IPS DF 6.9 (cell line): ENCODE results near the gene ATMIN.

Experiments used
- DNase-seq: peaks from one replicate; pipeline ENCODE4 v3.0.0-alpha.2; 2013; ENCODE audit warnings: low read depth, low spot score
- H3K27ac ChIP-seq: one replicate; pipeline ENCODE4 v1.5.1; 2013; ENCODE audit warnings: low read length, control low read depth
- H3K27me3 ChIP-seq: 2 replicates; pipeline ENCODE4 v1.6.1; 2013; ENCODE audit warnings: mild to moderate bottlenecking, low read length; ENCODE audit not compliant: control insufficient read depth, insufficient read depth
- H3K36me3 ChIP-seq: 2 replicates; pipeline ENCODE4 v1.6.1; 2013; ENCODE audit warnings: low read length; ENCODE audit not compliant: control insufficient read depth, insufficient read depth
- H3K4me1 ChIP-seq: 2 replicates; pipeline ENCODE4 v1.6.1; 2013; ENCODE audit warnings: low read length; ENCODE audit not compliant: control insufficient read depth, insufficient read depth
- H3K4me3 ChIP-seq: 2 replicates; pipeline ENCODE4 v1.5.1; 2013; ENCODE audit warnings: mild to moderate bottlenecking, low read length
- H3K9me3 ChIP-seq: 2 replicates; pipeline ENCODE4 v1.6.1; 2013; ENCODE audit warnings: low read length, inconsistent platforms; ENCODE audit not compliant: control insufficient read depth, insufficient read depth
- WGBS: extraction: QIAGEN DNeasy Blood & Tissue Kit; methylation state at CpG from one replicate; pipeline ENCODE4 v1.1.7; 2013; ENCODE audit warnings: mixed read lengths, missing lambda C conversion rate; ENCODE audit not compliant: insufficient read length, insufficient coverage; 5-methylcytosine and 5-hydroxymethylcytosine counted together

ATMIN gene, protein sequence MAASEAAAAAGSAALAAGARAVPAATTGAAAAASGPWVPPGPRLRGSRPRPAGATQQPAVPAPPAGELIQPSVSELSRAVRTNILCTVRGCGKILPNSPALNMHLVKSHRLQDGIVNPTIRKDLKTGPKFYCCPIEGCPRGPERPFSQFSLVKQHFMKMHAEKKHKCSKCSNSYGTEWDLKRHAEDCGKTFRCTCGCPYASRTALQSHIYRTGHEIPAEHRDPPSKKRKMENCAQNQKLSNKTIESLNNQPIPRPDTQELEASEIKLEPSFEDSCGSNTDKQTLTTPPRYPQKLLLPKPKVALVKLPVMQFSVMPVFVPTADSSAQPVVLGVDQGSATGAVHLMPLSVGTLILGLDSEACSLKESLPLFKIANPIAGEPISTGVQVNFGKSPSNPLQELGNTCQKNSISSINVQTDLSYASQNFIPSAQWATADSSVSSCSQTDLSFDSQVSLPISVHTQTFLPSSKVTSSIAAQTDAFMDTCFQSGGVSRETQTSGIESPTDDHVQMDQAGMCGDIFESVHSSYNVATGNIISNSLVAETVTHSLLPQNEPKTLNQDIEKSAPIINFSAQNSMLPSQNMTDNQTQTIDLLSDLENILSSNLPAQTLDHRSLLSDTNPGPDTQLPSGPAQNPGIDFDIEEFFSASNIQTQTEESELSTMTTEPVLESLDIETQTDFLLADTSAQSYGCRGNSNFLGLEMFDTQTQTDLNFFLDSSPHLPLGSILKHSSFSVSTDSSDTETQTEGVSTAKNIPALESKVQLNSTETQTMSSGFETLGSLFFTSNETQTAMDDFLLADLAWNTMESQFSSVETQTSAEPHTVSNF

DNA sequence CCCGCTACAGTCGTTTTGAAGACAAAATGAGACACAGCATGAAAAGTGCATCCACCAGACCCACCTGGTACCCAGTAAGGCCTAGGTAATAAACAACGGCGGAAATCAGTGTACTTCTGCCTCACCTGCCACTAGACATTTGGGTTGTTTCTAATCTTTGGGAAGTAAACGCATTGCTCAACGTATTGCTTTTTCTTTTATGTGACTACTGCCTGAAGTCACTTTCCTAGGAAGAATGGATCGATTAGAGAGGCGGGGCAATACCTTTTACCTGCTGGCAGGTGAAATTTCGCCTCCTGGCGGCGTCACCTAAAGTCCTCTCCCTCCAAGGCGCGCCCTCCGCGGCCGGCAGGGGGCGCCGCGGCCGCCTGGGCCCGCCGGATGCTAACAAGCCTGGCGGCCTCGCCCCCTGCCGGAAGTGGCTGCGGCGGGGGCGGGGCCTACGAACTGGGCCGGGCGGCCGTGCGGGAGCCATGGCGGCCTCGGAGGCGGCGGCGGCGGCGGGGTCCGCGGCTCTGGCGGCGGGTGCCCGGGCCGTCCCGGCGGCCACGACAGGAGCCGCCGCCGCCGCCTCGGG, at the start of gene ATMIN:
Gene ATMIN (plus strand): TSS at position 445 of the 577 bp plus-strand sequence. CDS start 29 bp downstream, at position 474.
- Histone ChIP-seq H3K27me3 (no peaks in the 10 kb centered on the region), H3K4me1 (peaks cover 1% of the 10 kb centered on the region; the same call in 1 of the 2 replicates), H3K4me3 (peak within 1 kb of the TSS; percentile 88), H3K27ac (no peak within 1 kb of the TSS), H3K36me3 (0 out of 2 replicates have a peak, but pooled peaks cover 2% of the 10 kb centered on the region), H3K9me3 (peaks cover 2% of the 10 kb centered on the region; the same call in 1 of the 2 replicates)
- no CpG with 5 or more reads among the region's 54 CpGs for WGBS
- peak; percentile 70 for DNase-seq

DNA sequence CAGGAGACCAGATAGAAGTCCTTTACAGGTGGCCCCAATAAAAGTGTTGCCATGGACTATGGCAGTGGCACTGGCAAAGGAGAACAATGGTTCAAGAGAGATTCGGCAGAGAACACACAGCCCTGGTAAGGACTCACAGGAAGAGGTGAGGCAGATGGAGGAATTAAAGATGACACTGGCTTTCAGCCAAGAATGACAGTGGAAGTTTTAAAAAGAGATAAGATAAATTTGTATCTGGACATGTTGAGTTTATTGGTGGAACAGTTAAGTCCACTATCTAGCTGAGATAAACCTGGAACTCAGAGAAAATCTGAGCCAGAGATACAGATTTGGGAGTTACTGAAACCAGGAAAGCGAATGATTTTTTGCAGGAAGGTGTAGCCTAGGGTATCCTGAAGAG, 49.1 kb upstream of the ATMIN start:
- Histone ChIP-seq H3K27me3 (no peaks in the 10 kb centered on the region), H3K4me3 (no peak overlapping the region), H3K36me3 (no peaks in the 10 kb centered on the region), H3K9me3 (no peaks in the 10 kb centered on the region), H3K27ac (no peak overlapping the region), H3K4me1 (no peaks in the 10 kb centered on the region)
- no CpG with 5 or more reads among the region's 2 CpGs for WGBS
- DNase-seq: no peak

- Histone ChIP-seq H3K4me1 (no peaks in the 10 kb centered on the region), H3K27me3 (no peaks in the 10 kb centered on the region), H3K9me3 (no peaks in the 10 kb centered on the region), H3K4me3 (no peak overlapping the region), H3K36me3 (no peaks in the 10 kb centered on the region), H3K27ac (no peak overlapping the region)
- DNase-seq: no peak
- no CpG with 5 or more reads among the region's 7 CpGs for WGBS
Measured at GRCh38 chr16:80988756-80989155, 46.9 kb upstream of the ATMIN start.

- H3K27ac ChIP-seq: no peak overlapping the region
- no peaks in the 10 kb centered on the region for H3K9me3 ChIP-seq
- H3K36me3 ChIP-seq: no peaks in the 10 kb centered on the region
- WGBS: no CpG with 5 or more reads among the region's 2 CpGs
- H3K27me3 ChIP-seq: no peaks in the 10 kb centered on the region
- H3K4me1 ChIP-seq: no peaks in the 10 kb centered on the region
- no peak for DNase-seq
- no peak overlapping the region for H3K4me3 ChIP-seq
Measured at GRCh38 chr16:80989801-80990200, 45.8 kb upstream of the ATMIN start.

DNA sequence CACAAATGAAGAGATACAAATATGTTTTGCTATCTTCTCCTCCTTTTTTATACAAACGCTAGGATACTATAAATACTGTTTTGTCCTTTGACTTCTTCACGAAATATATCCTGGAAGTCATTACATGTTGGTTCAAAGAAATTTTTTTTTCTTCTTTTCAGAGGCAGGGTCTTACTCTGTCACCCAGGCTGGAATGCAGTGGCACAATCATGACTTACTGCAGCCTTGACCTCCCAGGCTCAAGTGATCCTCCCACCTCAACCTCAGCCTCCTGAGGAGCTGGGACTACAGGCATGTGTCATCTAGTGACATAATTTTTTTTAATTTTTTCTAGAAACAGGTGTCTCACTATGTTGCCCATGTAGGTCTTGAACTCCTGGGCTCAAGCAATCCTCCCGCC, 45.1 kb upstream of the ATMIN start:
- H3K27ac ChIP-seq: no peak overlapping the region
- DNase-seq: no peak
- H3K9me3 ChIP-seq: no peaks in the 10 kb centered on the region
- no peaks in the 10 kb centered on the region for H3K36me3 ChIP-seq
- H3K4me3 ChIP-seq: no peak overlapping the region
- no peaks in the 10 kb centered on the region for H3K27me3 ChIP-seq
- no CpG with 5 or more reads among the region's 3 CpGs for WGBS
- no peaks in the 10 kb centered on the region for H3K4me1 ChIP-seq

DNA sequence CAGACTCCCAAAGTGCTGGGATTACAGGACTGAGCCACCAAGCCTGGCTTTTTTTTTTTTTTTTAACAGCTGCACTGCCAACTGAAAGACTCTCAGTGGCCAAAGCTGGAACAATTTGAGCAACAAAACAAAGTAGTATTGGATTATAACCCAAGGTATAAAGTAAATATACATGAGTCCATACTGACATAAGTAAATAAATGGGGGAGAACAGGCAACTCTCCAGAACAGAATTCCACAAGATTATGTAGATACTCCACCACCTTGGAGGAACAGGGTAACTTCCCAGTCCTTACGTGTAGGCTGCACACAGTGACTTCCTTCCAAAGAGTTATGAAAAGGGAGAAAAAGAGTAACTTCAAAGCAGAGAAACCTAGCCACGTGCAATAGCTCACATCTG, 44.7 kb upstream of the ATMIN start:
- no CpG with 5 or more reads among the region's 2 CpGs for WGBS
- Histone ChIP-seq H3K9me3 (no peaks in the 10 kb centered on the region), H3K36me3 (no peaks in the 10 kb centered on the region), H3K27ac (no peak overlapping the region), H3K4me1 (no peaks in the 10 kb centered on the region), H3K4me3 (no peak overlapping the region), H3K27me3 (no peaks in the 10 kb centered on the region)
- DNase-seq: no peak

DNA sequence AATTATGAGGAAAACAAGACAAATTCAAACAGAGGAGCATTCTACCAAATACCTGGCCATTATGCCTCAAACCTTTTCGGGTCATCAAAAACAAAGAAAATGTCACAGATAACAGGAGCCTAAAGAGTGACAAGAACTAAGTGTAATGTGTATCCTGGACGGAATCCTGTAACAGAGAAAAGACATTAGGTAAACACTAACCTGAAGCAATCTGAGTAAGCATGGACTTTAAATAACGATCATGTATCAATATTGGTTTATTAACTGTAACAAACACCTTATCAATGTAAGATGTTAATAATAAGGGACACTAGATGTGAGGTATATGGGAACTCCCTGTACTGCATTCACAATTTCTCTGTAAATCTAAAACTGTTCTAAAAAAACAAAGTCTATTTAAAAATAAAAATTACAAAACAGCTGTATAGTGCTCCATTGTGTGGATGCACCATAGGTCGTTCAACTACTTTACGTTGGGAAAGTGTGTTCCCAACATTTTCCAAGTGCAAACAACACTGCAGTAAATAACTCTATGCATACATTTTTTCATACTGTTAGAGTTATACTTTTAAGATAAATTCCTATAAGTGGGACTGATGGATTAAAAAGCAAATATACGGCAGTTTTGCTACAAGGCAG, 43.7 kb upstream of the ATMIN start:
- no peaks in the 10 kb centered on the region for H3K9me3 ChIP-seq
- no peaks in the 10 kb centered on the region for H3K36me3 ChIP-seq
- no peaks in the 10 kb centered on the region for H3K27me3 ChIP-seq
- H3K4me3 ChIP-seq: no peak overlapping the region
- WGBS: no CpG with 5 or more reads among the region's 6 CpGs
- H3K27ac ChIP-seq: no peak overlapping the region
- H3K4me1 ChIP-seq: no peaks in the 10 kb centered on the region
- no peak for DNase-seq

- H3K4me3 ChIP-seq: no peak overlapping the region
- H3K27ac ChIP-seq: no peak overlapping the region
- no peaks in the 10 kb centered on the region for H3K4me1 ChIP-seq
- no CpG with 5 or more reads among the region's 3 CpGs for WGBS
- no peaks in the 10 kb centered on the region for H3K9me3 ChIP-seq
- H3K27me3 ChIP-seq: no peaks in the 10 kb centered on the region
- no peaks in the 10 kb centered on the region for H3K36me3 ChIP-seq
- no peak for DNase-seq
Measured at GRCh38 chr16:80992676-80993293, 42.9 kb upstream of the ATMIN start.

GRCh38 chr16:80993307-80993706, 42.3 kb upstream of the ATMIN start:
- no peak overlapping the region for H3K4me3 ChIP-seq

DNA sequence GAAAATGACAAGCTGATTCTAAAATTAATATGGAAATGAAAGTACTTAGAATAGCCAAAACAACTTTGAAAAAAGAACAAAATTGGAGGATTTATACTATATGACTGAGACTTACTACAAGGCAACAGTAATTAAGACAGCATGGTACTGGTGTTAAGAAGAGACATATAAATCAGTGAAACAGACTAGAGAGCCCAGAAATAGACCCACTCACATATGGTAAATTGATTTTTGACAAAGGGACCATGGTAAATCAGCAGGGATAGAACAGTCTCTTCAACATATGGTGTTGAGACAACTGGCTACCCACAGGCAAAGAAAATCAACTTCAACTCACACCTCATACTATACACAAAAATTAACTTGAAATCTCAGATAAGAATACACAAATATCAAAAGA, 41.8 kb upstream of the ATMIN start:
- no peak overlapping the region for H3K4me3 ChIP-seq

More at GRCh38 chr16:80993307-80993706, 42.3 kb upstream of the ATMIN start:
- no peak for DNase-seq
- Histone ChIP-seq H3K9me3 (no peaks in the 10 kb centered on the region), H3K36me3 (no peaks in the 10 kb centered on the region), H3K27ac (no peak overlapping the region), H3K27me3 (no peaks in the 10 kb centered on the region), H3K4me1 (no peaks in the 10 kb centered on the region)
- WGBS: no CpG with 5 or more reads among the region's 6 CpGs

More for the DNA sequence above, 41.8 kb upstream of the ATMIN start:
- no peak overlapping the region for H3K27ac ChIP-seq
- no peaks in the 10 kb centered on the region for H3K4me1 ChIP-seq
- no peaks in the 10 kb centered on the region for H3K36me3 ChIP-seq
- no peak for DNase-seq
- no peaks in the 10 kb centered on the region for H3K27me3 ChIP-seq
- H3K9me3 ChIP-seq: no peaks in the 10 kb centered on the region
